KMS-11 (cell line): ENCODE results near the gene SLC38A7.

Source experiments
- H2AFZ ChIP-seq: fragments of 200-600 bp; sonication (generic); 2 replicates; pipeline ENCODE4 v1.6.1; 2016; ENCODE audit warnings: antibody characterized with exemption, mixed run types, low read depth
- H3K27ac ChIP-seq: fragments of 200-600 bp; sonication (generic); 2 replicates; pipeline ENCODE4 v1.6.1; 2016; ENCODE audit warnings: mild to moderate bottlenecking, mixed run types
- H3K27me3 ChIP-seq: fragments of 200-600 bp; sonication (generic); 2 replicates; pipeline ENCODE4 v1.6.1; 2017; ENCODE audit warnings: mild to moderate bottlenecking, low read depth, mixed run types, moderate library complexity; ENCODE audit not compliant: insufficient read depth
- H3K36me3 ChIP-seq: fragments of 200-600 bp; sonication (generic); 2 replicates; pipeline ENCODE4 v1.6.1; 2017; ENCODE audit warnings: mild to moderate bottlenecking, mixed run types; ENCODE audit not compliant: insufficient read depth
- H3K4me1 ChIP-seq: fragments of 200-600 bp; sonication (generic); 2 replicates; pipeline ENCODE4 v1.6.1; 2016; ENCODE audit warnings: mild to moderate bottlenecking, low read depth, mixed run types; ENCODE audit not compliant: poor library complexity, severe bottlenecking
- H3K4me2 ChIP-seq: fragments of 200-600 bp; sonication (generic); 2 replicates; pipeline ENCODE4 v1.7.0; 2016; ENCODE audit warnings: mild to moderate bottlenecking, mixed run types
- H3K4me3 ChIP-seq: fragments of 200-600 bp; sonication (generic); IDR thresholded peaks from 2 replicates; pipeline ENCODE4 v1.6.1; 2017; ENCODE audit warnings: low read depth, low read length, mixed read lengths; ENCODE audit not compliant: insufficient read depth
- H3K79me2 ChIP-seq: fragments of 200-600 bp; sonication (generic); 2 replicates; pipeline ENCODE4 v1.6.1; 2016; ENCODE audit warnings: low read depth, mixed run types; ENCODE audit not compliant: insufficient read depth
- H3K9ac ChIP-seq: fragments of 200-600 bp; sonication (generic); 2 replicates; pipeline ENCODE4 v1.6.1; 2016; ENCODE audit warnings: mild to moderate bottlenecking, mixed run types
- H4K20me1 ChIP-seq: fragments of 200-600 bp; sonication (generic); 2 replicates; pipeline ENCODE4 v1.6.1; 2016; ENCODE audit warnings: mild to moderate bottlenecking, mixed run types; ENCODE audit not compliant: insufficient read depth
- CTCF ChIP-seq: fragments of 200-600 bp; sonication (generic); conservative IDR thresholded peaks from 2 replicates; pipeline ENCODE4 v1.6.1; 2017; ENCODE audit warnings: low read depth, mild to moderate bottlenecking, antibody characterized with exemption, low read length, moderate library complexity, mixed read lengths

Gene SLC38A7

GRCh38 chr16:58624209-58624608 is 60.4 kb downstream of the SLC38A7 start:
- H2AFZ ChIP-seq, result no peak overlapping the region
- H3K36me3 ChIP-seq, result peaks cover 4% of the 10 kb centered on the region; the same call in 1 of the 2 replicates
- no peak overlapping the region for H3K4me3 ChIP-seq
- H4K20me1 ChIP-seq, result peaks cover 25% of the 10 kb centered on the region
- H3K27me3 ChIP-seq, result no peaks in the 10 kb centered on the region
- H3K79me2 ChIP-seq, result peaks cover 98% of the 10 kb centered on the region
- no peak overlapping the region for H3K9ac ChIP-seq
- H3K27ac ChIP-seq, result no peak overlapping the region
- no peak for TF ChIP-seq CTCF
- H3K4me2 ChIP-seq, result no peak overlapping the region
- H3K4me1 ChIP-seq, result peaks cover 33% of the 10 kb centered on the region

- Histone ChIP-seq H3K4me2 (no peak overlapping the region), H2AFZ (no peak overlapping the region), H3K27me3 (no peaks in the 10 kb centered on the region), H3K4me1 (peaks cover 8% of the 10 kb centered on the region), H3K36me3 (peaks cover 4% of the 10 kb centered on the region; the same call in 1 of the 2 replicates), H3K79me2 (peaks cover 94% of the 10 kb centered on the region), H4K20me1 (peaks cover 14% of the 10 kb centered on the region), H3K4me3 (no peak overlapping the region), H3K9ac (no peak overlapping the region), H3K27ac (no peak overlapping the region)
- no peak for TF ChIP-seq CTCF
These were observed 64.2 kb downstream of the SLC38A7 start for GRCh38 chr16:58620396-58620795.

DNA sequence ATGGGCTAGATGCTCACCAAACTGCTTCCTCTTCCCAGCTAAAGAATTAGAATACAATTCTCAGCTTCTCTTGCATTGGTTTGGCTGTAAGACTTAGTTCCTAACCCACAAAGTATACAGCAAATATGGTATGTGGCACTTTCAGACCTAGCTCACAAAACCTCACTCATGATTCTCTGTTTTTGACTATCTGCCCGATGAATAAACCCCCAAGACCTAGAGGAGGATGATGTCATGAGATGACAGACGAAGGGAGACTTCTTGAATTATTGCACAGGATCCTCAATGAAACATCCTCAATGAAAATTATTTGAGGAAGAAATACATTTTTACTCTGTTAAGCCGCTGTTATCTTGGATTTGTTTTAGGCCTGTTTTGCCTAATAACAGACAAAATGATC is 69.3 kb downstream of the SLC38A7 start:
- no peak overlapping the region for H2AFZ ChIP-seq
- no peak for TF ChIP-seq CTCF
- H3K36me3 ChIP-seq, result peaks cover 3% of the 10 kb centered on the region; the same call in 1 of the 2 replicates
- H3K27me3 ChIP-seq, result no peaks in the 10 kb centered on the region
- H3K4me1 ChIP-seq, result no peaks in the 10 kb centered on the region
- no peak overlapping the region for H3K4me3 ChIP-seq
- H3K4me2 ChIP-seq, result no peak overlapping the region
- H3K9ac ChIP-seq, result no peak overlapping the region
- H3K79me2 ChIP-seq, result peaks cover 92% of the 10 kb centered on the region
- no peak overlapping the region; the same call in 1 of the 2 replicates for H3K27ac ChIP-seq
- no peaks in the 10 kb centered on the region for H4K20me1 ChIP-seq
